OCI-LY7 (cell line): ENCODE measurements around the gene NTM. TPM values are rescaled to one million over a fixed set of nuclear protein-coding genes. Genes with fewer than 3 reads are reported as not detected.

Source experiments
- BruUV-seq: library from RNA; stranded (reverse); fragments of 400-500 nt; replicated peaks from 2 replicates; lab custom pipeline; 2021; lab: Mats Ljungman, UMichigan
- CTCF ChIA-PET: fragments of 300-600 bp; sonication (Branson Sonifier 250); formaldehyde crosslinking; loops from one replicate; lab custom pipeline; 2022; ENCODE audit warnings: antibody characterized with exemption; ENCODE audit not compliant: unreplicated experiment; lab: Charles Lee
- POLR2A ChIA-PET: fragments of 300-600 bp; sonication (Branson Sonifier 250); formaldehyde crosslinking; loops from one replicate; lab custom pipeline; 2022; ENCODE audit warnings: antibody characterized with exemption; lab: Charles Lee
- DNase-seq: peaks from one replicate; pipeline ENCODE4 v3.0.0-alpha.2; 2015; ENCODE audit warnings: low spot score
- H2AFZ ChIP-seq: fragments of 200-600 bp; sonication (generic), shearing (Covaris generic); 2 replicates; pipeline ENCODE4 v1.6.1; 2014; ENCODE audit warnings: mild to moderate bottlenecking, antibody characterized with exemption, low read length, moderate library complexity
- H3K27ac ChIP-seq: fragments of 200-600 bp; sonication (generic); 2 replicates; pipeline ENCODE4 v1.5.1; 2014; ENCODE audit warnings: mixed run types, low read depth, mild to moderate bottlenecking, moderate library complexity, low read length, inconsistent platforms; ENCODE audit not compliant: poor library complexity, severe bottlenecking
- H3K36me3 ChIP-seq: fragments of 200-600 bp; sonication (generic); 2 replicates; pipeline ENCODE4 v1.6.1; 2014; ENCODE audit warnings: mild to moderate bottlenecking, antibody characterized with exemption, low read length, moderate library complexity, mixed read lengths; ENCODE audit not compliant: insufficient read depth
- H3K4me1 ChIP-seq: fragments of 200-600 bp; sonication (generic); 2 replicates; pipeline ENCODE4 v1.5.1; 2014; ENCODE audit warnings: mild to moderate bottlenecking, low read length; ENCODE audit not compliant: insufficient read depth, poor library complexity, severe bottlenecking
- H3K4me2 ChIP-seq: fragments of 200-600 bp; sonication (generic); 2 replicates; pipeline ENCODE4 v1.6.1; 2014; ENCODE audit warnings: mild to moderate bottlenecking, low read length
- H3K4me3 ChIP-seq: fragments of 200-600 bp; sonication (generic); 2 replicates; pipeline ENCODE4 v1.5.1; 2014; ENCODE audit warnings: mild to moderate bottlenecking, low read depth, low read length; ENCODE audit not compliant: poor library complexity, severe bottlenecking
- H3K79me2 ChIP-seq: fragments of 200-600 bp; sonication (generic); 2 replicates; pipeline ENCODE4 v1.6.1; 2016; ENCODE audit warnings: low read depth, mild to moderate bottlenecking, low read length, moderate library complexity, mixed read lengths; ENCODE audit not compliant: insufficient read depth
- H3K9me2 ChIP-seq: fragments of 200-600 bp; sonication (generic); 2 replicates; pipeline ENCODE4 v1.6.1; 2016; ENCODE audit warnings: mild to moderate bottlenecking, low read length, mixed read lengths; ENCODE audit not compliant: insufficient read depth
- H3K9me3 ChIP-seq: fragments of 200-600 bp; sonication (generic); 2 replicates; pipeline ENCODE4 v1.6.1; 2014; ENCODE audit warnings: mild to moderate bottlenecking, mixed run types, low read length, mixed read lengths
- H4K20me1 ChIP-seq: fragments of 200-600 bp; sonication (generic); 2 replicates; pipeline ENCODE4 v1.6.1; 2014; ENCODE audit warnings: mild to moderate bottlenecking, antibody characterized with exemption, low read length, moderate library complexity, mixed read lengths; ENCODE audit not compliant: insufficient read depth
- EZH2phosphoT487 ChIP-seq: fragments of 200-600 bp; sonication (generic); IDR thresholded peaks from 2 replicates; pipeline ENCODE4 v1.6.1; 2018; ENCODE audit warnings: low read depth, borderline replicate concordance, mild to moderate bottlenecking, mixed run types, antibody characterized with exemption, low read length, moderate library complexity, mixed read lengths
- intact Hi-C: fragments of 100-400 bp; cut with micrococcal nuclease; formaldehyde crosslinking; loops from one replicate; pipeline ENCODE4 v1.10.0; 2022; ENCODE audit not compliant: unreplicated experiment
- total RNA-seq, 2 experiments: library from RNA; depleted of rRNA in 1 of 2; stranded (reverse); fragments of >200 nt in 1 of 2; shearing (Covaris generic) in 1 of 2; gene quantifications; 2 replicates each; pipeline ENCODE4 v1.2.3, GENCODE V29; 2014 to 2022
- TF ChIP-seq, protein P1 (sequence below): fragments of 200-600 bp; sonication (generic); conservative IDR thresholded peaks from 2 replicates; pipeline ENCODE4 v1.5.1; 2014; ENCODE audit warnings: mild to moderate bottlenecking, antibody characterized with exemption, low read length, moderate library complexity, mixed read lengths

The NTM gene
- total RNA-seq, 2 experiments from 2014 or later, result not detected

DNA sequence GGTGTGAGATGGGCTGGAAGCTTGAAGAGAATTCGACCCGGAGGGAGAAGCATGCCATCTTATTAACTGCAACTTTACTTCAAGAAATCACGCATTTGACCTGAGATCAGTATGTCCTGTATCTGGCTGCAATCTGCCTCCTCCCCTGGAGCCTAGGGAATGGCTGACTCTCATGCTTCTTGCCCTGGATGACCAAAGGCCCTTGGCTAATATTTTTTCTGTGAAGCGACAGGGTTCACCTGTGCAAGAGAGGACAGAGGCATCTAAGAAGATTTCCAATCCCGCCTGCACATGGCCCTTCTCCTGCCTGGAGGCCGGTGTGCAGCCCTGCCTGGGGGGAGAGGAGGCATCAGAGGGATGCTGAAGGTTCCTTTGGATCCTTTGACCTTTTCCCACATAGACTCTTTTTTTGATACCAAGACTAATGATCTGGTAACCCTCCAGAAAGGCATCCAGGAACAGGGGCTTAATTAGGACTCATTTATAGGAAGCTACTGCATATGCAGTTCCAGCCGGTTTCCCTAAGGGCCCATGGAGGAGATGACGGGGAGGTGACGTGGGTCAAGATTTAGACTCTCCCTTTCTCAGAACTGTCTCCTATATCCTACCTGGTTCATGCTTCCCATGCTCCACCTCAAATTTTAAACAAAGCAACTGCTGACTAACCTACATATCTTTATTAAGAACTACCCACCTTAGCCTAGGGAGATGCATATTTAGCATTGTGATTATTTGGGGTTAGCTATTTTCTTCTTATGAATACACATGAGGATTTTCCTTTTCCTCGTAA is 50.8 kb downstream of the NTM start:
- BruUV-seq, result no TSS peak
- Histone ChIP-seq H3K79me2 (no peaks in the 10 kb centered on the region), H3K36me3 (no peaks in the 10 kb centered on the region), H3K4me3 (no peak overlapping the region), H3K27ac (no peak overlapping the region), H3K9me3 (no peaks in the 10 kb centered on the region), H2AFZ (no peak overlapping the region), H3K4me1 (no peaks in the 10 kb centered on the region), H4K20me1 (no peaks in the 10 kb centered on the region), H3K4me2 (no peak overlapping the region), H3K9me2 (no peaks in the 10 kb centered on the region)
- DNase-seq, result no peak
- intact Hi-C loops, result no loop called here
- TF ChIP-seq, protein P1, sequence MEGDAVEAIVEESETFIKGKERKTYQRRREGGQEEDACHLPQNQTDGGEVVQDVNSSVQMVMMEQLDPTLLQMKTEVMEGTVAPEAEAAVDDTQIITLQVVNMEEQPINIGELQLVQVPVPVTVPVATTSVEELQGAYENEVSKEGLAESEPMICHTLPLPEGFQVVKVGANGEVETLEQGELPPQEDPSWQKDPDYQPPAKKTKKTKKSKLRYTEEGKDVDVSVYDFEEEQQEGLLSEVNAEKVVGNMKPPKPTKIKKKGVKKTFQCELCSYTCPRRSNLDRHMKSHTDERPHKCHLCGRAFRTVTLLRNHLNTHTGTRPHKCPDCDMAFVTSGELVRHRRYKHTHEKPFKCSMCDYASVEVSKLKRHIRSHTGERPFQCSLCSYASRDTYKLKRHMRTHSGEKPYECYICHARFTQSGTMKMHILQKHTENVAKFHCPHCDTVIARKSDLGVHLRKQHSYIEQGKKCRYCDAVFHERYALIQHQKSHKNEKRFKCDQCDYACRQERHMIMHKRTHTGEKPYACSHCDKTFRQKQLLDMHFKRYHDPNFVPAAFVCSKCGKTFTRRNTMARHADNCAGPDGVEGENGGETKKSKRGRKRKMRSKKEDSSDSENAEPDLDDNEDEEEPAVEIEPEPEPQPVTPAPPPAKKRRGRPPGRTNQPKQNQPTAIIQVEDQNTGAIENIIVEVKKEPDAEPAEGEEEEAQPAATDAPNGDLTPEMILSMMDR, result no peak
- no peak for TF ChIP-seq EZH2phosphoT487
- ChIA-PET CTCF (no interaction called here), POLR2A (interaction anchor here (0.6 kb wide), 1 partner anchor 24 kb away, joined by 3 read pairs; no protein-coding TSS in a partner anchor)

DNA sequence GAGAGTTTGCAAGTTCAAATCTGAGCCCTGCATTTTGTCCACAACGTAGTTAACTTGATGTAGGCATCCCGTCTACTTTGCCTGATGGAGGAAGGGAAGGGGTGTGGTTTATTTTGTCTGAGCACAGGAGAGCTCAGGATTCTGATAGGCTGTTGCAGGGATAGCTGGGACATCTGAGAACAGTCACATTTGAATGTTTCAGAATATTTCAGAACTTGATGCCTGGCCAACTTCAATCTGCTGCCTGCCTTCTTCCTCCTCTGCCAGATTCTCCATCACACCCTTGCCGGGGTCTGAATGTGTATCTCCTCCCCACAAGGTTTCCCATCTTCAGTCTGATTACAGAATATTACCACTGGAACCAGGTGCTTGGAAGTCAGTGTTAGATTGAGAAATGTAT is 51.6 kb downstream of the NTM start:
- no peaks in the 10 kb centered on the region for H3K36me3 ChIP-seq
- H3K27ac ChIP-seq, result no peak overlapping the region
- ChIA-PET POLR2A (no interaction called here), CTCF (no interaction called here)
- H2AFZ ChIP-seq, result no peak overlapping the region
- no peak overlapping the region for H3K4me3 ChIP-seq
- no peaks in the 10 kb centered on the region for H3K79me2 ChIP-seq
- intact Hi-C loops, result no loop called here
- H3K4me1 ChIP-seq, result no peaks in the 10 kb centered on the region
- H3K4me2 ChIP-seq, result no peak overlapping the region
- DNase-seq, result no peak
- no TSS peak for BruUV-seq
- TF ChIP-seq, protein P1, result no peak
- TF ChIP-seq EZH2phosphoT487, result no peak
- no peaks in the 10 kb centered on the region for H3K9me3 ChIP-seq
- H3K9me2 ChIP-seq, result no peaks in the 10 kb centered on the region
- no peaks in the 10 kb centered on the region for H4K20me1 ChIP-seq

DNA sequence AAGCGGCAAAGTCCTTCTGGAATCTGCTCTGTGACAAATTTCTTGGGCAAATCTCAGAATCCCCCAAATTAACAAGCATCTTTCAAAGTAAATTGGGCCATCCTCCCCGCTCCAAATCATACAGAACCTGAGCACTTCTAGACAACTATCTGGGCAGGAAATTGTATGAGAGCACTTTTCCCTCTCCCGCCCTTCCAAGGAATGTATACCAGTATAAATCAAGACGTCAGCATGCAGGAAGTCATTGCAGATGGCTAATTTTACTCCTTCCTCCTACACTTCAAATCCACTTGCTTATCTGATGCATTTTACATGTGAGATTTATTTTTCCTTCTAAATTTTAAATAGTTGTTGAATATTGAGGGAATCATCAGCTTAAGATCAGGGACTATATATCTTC is 52.1 kb downstream of the NTM start:
- Histone ChIP-seq H3K4me3 (no peak overlapping the region), H3K79me2 (no peaks in the 10 kb centered on the region), H3K9me3 (no peaks in the 10 kb centered on the region), H4K20me1 (no peaks in the 10 kb centered on the region), H3K4me2 (no peak overlapping the region), H3K9me2 (no peaks in the 10 kb centered on the region), H3K36me3 (no peaks in the 10 kb centered on the region), H2AFZ (no peak overlapping the region), H3K4me1 (no peaks in the 10 kb centered on the region), H3K27ac (no peak overlapping the region)
- ChIA-PET POLR2A (no interaction called here), CTCF (no interaction called here)
- intact Hi-C loops, result no loop called here
- no peak for TF ChIP-seq EZH2phosphoT487
- TF ChIP-seq, protein P1, result no peak
- no TSS peak for BruUV-seq
- no peak for DNase-seq
